Neural cell (in vitro differentiated cells): ENCODE measurements around the gene NELFE.

Source experiments
- CTCF ChIP-seq: fragments of 450-650 bp; IDR thresholded peaks from 2 replicates; pipeline ENCODE4 v1.5.1; 2014; ENCODE audit warnings: antibody characterized with exemption, mild to moderate bottlenecking, moderate library complexity; ENCODE audit not compliant: poor library complexity, severe bottlenecking
- RAD21 ChIP-seq: fragments of 450-650 bp; conservative IDR thresholded peaks from 2 replicates; pipeline ENCODE4 v1.6.1; 2014; ENCODE audit warnings: antibody characterized with exemption, mild to moderate bottlenecking, moderate library complexity

GRCh38 chr6:31908791-31909190, 50.0 kb downstream of the NELFE start:
- no peak for TF ChIP-seq CTCF
- no peak for TF ChIP-seq RAD21
